Gastroesophageal sphincter (tissue), 4 donors: ENCODE results near the gene AMPD3. TPM values are rescaled to one million over a fixed set of nuclear protein-coding genes. Genes with fewer than 3 reads are reported as not detected.

Source experiments
- ATAC-seq: fragments of 150-250 bp; one replicate; pipeline ENCODE4 v1.9.1; 2016; ENCODE audit warnings: mild to moderate bottlenecking, moderate library complexity
- H3K27ac ChIP-seq, 4 donors: fragments of 200-600 bp; sonication (generic) in 3 of 4; 1 replicate in 3 of 4; 2 replicates in 1 of 4; pipeline ENCODE4 v1.5.1; 2016 to 2019
- H3K27me3 ChIP-seq: fragments of 200-600 bp; sonication (generic); one replicate; pipeline ENCODE4 v1.5.1; 2019
- H3K36me3 ChIP-seq, 2 donors: fragments of 200-600 bp; sonication (generic); one replicate each; pipeline ENCODE4 v1.5.1; 2019; ENCODE audit warnings: control low read depth in 1 of 2
- H3K4me1 ChIP-seq, 3 donors: fragments of 200-600 bp; sonication (generic); 1 replicate in 2 of 3; 2 replicates in 1 of 3; pipeline ENCODE4 v1.5.1; 2016 to 2019; ENCODE audit warnings: control low read depth in 2 of 3
- H3K4me3 ChIP-seq, 2 donors: fragments of 200-600 bp; sonication (generic); one replicate each; pipeline ENCODE4 v1.5.1; 2019; ENCODE audit warnings: mild to moderate bottlenecking in 1 of 2, moderate library complexity in 1 of 2
- H3K9me3 ChIP-seq, 3 donors: fragments of 200-600 bp; sonication (generic); one replicate each; pipeline ENCODE4 v1.5.1; 2017 to 2019; ENCODE audit warnings: control low read depth in 2 of 3
- EP300 ChIP-seq: sonication (generic); formaldehyde crosslinking; IDR thresholded peaks from one replicate; pipeline ENCODE4 v1.6.1; 2017; ENCODE audit warnings: antibody characterized with exemption, mild to moderate bottlenecking
- POLR2A ChIP-seq, 2 donors: fragments of 450-650 bp; IDR thresholded peaks; one replicate each; pipeline ENCODE4 v1.6.1; 2017; ENCODE audit warnings: antibody characterized with exemption in 2 of 2, mild to moderate bottlenecking in 2 of 2, moderate library complexity in 1 of 2
- POLR2AphosphoS5 ChIP-seq: sonication (generic); formaldehyde crosslinking; IDR thresholded peaks from one replicate; pipeline ENCODE4 v1.6.1; 2017; ENCODE audit warnings: antibody characterized with exemption
- WGBS, 2 donors: methylation state at CpG; one replicate each; pipeline ENCODE4 v1.1.5; 2018; ENCODE audit warnings: low coverage in 1 of 2; 5-methylcytosine and 5-hydroxymethylcytosine counted together
- total RNA-seq, 4 donors: library from RNA; depleted of rRNA; stranded (reverse); fragments of >200 nt; gene quantifications; one replicate each; pipeline ENCODE4 v1.1.0, GENCODE V29; 2016
- TF ChIP-seq, protein P1 (sequence below), 4 experiments: fragments of 200-600 bp in 2 of 4; fragments of 450-650 bp in 2 of 4; sonication (generic) in 1 of 4; IDR thresholded peaks; one replicate each; pipeline ENCODE4 v1.5.1; 2017 to 2019; ENCODE audit warnings: antibody characterized with exemption in 4 of 4, mild to moderate bottlenecking in 2 of 4, moderate library complexity in 2 of 4

AMPD3 gene
- total RNA-seq, 4 donors from 2014 or later: 4.3 to 7.3 (median 5.4) TPM

DNA sequence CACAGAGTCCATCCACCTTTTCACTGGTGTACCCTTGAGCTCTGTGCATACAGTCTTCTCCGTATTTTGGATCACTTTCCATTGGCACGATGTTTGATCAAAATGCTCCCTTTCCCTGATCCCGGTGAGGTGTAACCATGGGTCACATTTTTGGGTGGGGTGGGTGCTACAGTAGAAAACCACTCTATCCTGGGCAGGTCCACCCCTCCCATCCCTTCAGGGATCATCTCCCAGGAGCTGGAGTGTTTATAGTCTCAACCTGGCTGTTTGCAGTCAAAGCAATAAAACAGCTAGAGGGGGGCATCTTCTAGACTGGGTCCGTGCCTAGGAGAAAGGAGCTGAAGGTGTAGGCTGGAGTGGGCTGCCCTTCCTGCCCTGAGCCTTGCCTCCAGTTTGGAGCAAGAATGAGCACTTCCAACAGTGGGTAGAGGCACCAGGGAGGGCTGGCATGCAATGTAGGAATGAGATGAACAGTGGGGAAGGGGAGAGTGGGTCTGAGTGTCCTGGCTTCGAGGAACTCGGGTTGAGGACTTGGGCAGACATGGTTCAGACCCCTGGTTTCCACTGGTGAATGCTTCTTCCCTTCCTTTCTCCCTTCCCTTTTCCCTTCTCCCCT is 47.1 kb downstream of the AMPD3 start:
- Histone ChIP-seq H3K27me3 (no peaks in the 10 kb centered on the region), H3K4me1 (no peaks in the 10 kb centered on the region), H3K36me3 (peaks cover 0 to 66% of the 10 kb centered on the region in 2 donors), H3K4me3 (no peak overlapping the region), H3K27ac (no peak overlapping the region), H3K9me3 (no peaks in the 10 kb centered on the region)
- WGBS, 2 donors: 96 to 100% methylated on average over 2 to 4 of the region's 6 CpGs
- TF ChIP-seq, protein P1, sequence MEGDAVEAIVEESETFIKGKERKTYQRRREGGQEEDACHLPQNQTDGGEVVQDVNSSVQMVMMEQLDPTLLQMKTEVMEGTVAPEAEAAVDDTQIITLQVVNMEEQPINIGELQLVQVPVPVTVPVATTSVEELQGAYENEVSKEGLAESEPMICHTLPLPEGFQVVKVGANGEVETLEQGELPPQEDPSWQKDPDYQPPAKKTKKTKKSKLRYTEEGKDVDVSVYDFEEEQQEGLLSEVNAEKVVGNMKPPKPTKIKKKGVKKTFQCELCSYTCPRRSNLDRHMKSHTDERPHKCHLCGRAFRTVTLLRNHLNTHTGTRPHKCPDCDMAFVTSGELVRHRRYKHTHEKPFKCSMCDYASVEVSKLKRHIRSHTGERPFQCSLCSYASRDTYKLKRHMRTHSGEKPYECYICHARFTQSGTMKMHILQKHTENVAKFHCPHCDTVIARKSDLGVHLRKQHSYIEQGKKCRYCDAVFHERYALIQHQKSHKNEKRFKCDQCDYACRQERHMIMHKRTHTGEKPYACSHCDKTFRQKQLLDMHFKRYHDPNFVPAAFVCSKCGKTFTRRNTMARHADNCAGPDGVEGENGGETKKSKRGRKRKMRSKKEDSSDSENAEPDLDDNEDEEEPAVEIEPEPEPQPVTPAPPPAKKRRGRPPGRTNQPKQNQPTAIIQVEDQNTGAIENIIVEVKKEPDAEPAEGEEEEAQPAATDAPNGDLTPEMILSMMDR (IDR thresholded peaks at IDR 0.05): no peak
- no peak for TF ChIP-seq POLR2AphosphoS5
- no peak for TF ChIP-seq EP300
- TF ChIP-seq POLR2A (IDR thresholded peaks at IDR 0.05): no peak
- ATAC-seq: no peak

DNA sequence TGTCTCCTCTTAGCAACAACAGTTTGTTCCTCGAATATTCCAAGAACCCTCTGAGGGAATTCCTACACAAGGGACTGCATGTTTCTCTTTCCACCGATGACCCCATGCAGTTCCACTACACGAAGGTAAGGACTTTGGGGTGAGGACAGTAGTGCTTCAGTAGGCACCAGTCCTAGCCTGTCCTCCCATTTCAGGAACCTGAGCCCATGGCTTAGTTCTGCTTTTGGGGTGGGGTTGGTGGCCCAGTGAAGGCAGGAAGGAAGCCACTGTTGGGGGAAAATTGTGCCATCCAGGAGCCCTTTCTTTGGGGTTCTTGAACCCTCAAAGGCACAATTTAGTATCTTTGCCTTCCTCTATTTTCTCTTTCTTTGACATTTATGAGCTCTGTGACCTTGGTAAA is 47.7 kb downstream of the AMPD3 start:
- no peak for TF ChIP-seq POLR2AphosphoS5
- TF ChIP-seq POLR2A (IDR thresholded peaks at IDR 0.05): no peak
- TF ChIP-seq, protein P1 (IDR thresholded peaks at IDR 0.05): no peak
- TF ChIP-seq EP300: no peak
- Histone ChIP-seq H3K36me3 (peaks cover 0 to 61% of the 10 kb centered on the region in 2 donors), H3K4me1 (no peaks in the 10 kb centered on the region), H3K9me3 (no peaks in the 10 kb centered on the region), H3K4me3 (no peak overlapping the region), H3K27me3 (no peaks in the 10 kb centered on the region), H3K27ac (no peak overlapping the region)
- 73 to 80% methylated on average over 2 to 3 of the region's 3 CpGs for WGBS, 2 donors
- ATAC-seq: peak; percentile 47

DNA sequence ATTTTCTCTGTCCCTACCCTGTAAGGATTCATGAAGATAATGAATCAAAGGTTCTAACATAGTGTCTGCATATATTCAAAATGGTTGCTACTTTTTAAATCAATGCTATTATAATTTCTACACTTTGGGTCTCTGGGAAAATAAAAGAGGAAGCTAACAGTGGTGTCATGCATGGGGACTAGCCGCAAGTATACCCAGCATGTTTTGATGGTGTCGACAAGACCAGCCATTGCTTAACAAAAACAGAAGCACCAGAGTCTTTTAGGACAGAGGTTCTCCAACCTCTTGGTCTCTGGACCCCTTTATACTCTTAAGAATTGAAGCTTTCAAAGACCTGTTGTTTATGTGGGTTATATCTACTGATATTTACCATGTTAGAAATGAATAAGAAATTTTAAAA is 48.2 kb downstream of the AMPD3 start:
- ATAC-seq: no peak
- no peaks in the 10 kb centered on the region for H3K4me1 ChIP-seq
- peaks cover 0 to 56% of the 10 kb centered on the region in 2 donors for H3K36me3 ChIP-seq
- no peaks in the 10 kb centered on the region for H3K9me3 ChIP-seq
- no peak overlapping the region for H3K27ac ChIP-seq
- TF ChIP-seq EP300: no peak
- no peak for TF ChIP-seq POLR2A (IDR thresholded peaks at IDR 0.05)
- TF ChIP-seq, protein P1 (IDR thresholded peaks at IDR 0.05): no peak
- TF ChIP-seq POLR2AphosphoS5: no peak
- no peak overlapping the region for H3K4me3 ChIP-seq
- WGBS, 2 donors: 79 to 85% methylated on average over 2 of the region's 2 CpGs
- H3K27me3 ChIP-seq: no peaks in the 10 kb centered on the region

DNA sequence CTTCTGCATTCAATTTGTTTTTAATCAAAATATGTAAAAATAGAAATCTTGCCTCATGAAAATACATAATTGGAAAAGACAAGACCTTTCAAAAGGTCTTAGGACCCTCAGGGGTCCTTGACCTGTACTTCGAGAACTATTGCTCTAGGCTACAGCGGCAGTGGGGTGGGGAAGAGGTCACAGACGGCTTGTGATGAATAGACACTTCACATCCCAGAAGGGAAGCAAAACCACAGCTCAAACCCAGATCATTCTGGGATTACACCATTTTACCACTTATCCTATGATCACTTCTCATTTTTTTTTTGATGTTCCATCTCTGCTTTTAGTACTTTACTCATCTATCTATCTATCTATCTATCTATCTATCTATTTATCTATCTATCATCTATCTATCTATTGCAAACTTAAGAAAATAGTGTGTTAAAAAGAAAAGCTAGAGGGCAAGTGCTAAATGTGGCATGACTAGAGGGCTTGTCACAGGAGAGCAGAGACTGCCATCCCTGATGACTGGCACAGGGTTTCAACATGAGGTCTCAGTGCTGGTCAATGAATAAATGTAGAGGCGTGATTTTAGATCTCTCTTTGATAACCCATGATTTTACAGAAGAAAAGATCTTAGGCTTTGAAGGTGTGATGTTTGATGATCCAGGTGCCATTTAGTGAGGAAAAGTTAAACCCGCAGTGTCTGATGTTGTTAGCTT is 48.9 kb downstream of the AMPD3 start:
- Histone ChIP-seq H3K9me3 (no peaks in the 10 kb centered on the region), H3K4me3 (no peak overlapping the region), H3K4me1 (no peaks in the 10 kb centered on the region), H3K27me3 (no peaks in the 10 kb centered on the region), H3K27ac (no peak overlapping the region), H3K36me3 (peaks cover 0 to 49% of the 10 kb centered on the region in 2 donors)
- 86 to 100% methylated on average over 1 to 5 of the region's 5 CpGs for WGBS, 2 donors
- ATAC-seq: no peak
- TF ChIP-seq POLR2A (IDR thresholded peaks at IDR 0.05): no peak
- no peak for TF ChIP-seq EP300
- TF ChIP-seq, protein P1 (IDR thresholded peaks at IDR 0.05): no peak
- TF ChIP-seq POLR2AphosphoS5: no peak

DNA sequence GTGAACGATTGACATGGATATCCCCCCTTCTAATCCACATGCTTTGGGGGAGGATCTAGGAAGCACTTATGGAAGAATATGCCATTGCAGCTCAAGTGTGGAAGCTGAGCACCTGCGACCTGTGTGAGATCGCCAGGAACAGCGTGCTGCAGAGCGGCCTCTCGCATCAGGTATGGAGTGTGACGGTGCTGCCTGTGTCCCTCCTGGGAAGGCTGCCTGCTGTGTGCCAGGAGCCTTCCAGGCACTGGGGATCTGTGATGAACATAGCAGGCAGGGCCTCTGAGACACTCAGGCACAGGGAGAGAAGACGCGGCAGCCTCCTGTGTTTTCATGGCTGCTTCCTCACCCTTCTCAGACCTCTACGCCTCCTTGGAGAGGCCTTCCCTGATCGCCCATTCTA is 49.4 kb downstream of the AMPD3 start:
- ATAC-seq: no peak

More for the DNA sequence above, 49.4 kb downstream of the AMPD3 start:
- peaks cover 0 to 47% of the 10 kb centered on the region in 2 donors for H3K36me3 ChIP-seq
- H3K9me3 ChIP-seq: no peaks in the 10 kb centered on the region
- H3K27me3 ChIP-seq: no peaks in the 10 kb centered on the region
- no peak overlapping the region for H3K4me3 ChIP-seq
- TF ChIP-seq POLR2AphosphoS5 (no peak), POLR2A (IDR thresholded peaks at IDR 0.05) (no peak), EP300 (no peak)
- TF ChIP-seq, protein P1 (IDR thresholded peaks at IDR 0.05): no peak
- H3K4me1 ChIP-seq: no peaks in the 10 kb centered on the region
- H3K27ac ChIP-seq: no peak overlapping the region
- 91 to 100% methylated on average over 3 to 5 of the region's 11 CpGs for WGBS, 2 donors
